HL-60 (cell line): ENCODE data around the gene EBF4.

Experiments
- DNase-seq, 2 experiments: peaks; one replicate each; pipeline ENCODE4 v3.0.0-alpha.2; 2010 to 2020; ENCODE audit warnings: low read depth in 1 of 2, low spot score in 1 of 2
- H3K27ac ChIP-seq: fragments of 250-450 bp; sonication (Bioruptor Pico); replicated peaks from 2 replicates; pipeline ENCODE4 v1.5.1; 2020; ENCODE audit warnings: mild to moderate bottlenecking, moderate library complexity
- H3K27me3 ChIP-seq: fragments of 250-450 bp; sonication (Bioruptor Pico); 2 replicates; pipeline ENCODE4 v1.5.1; 2021; ENCODE audit warnings: mild to moderate bottlenecking, moderate library complexity; ENCODE audit not compliant: insufficient read depth, poor library complexity, severe bottlenecking
- H3K4me3 ChIP-seq: replicated peaks from 2 replicates; pipeline ENCODE4 v1.5.1; 2011; ENCODE audit warnings: mild to moderate bottlenecking, control low read depth, low read length; ENCODE audit not compliant: insufficient read depth
- GABPA ChIP-seq: IDR thresholded peaks from 2 replicates; pipeline ENCODE4 v1.6.1; 2012; ENCODE audit warnings: low read depth
- POLR2AphosphoS5 ChIP-seq: IDR thresholded peaks from 2 replicates; pipeline ENCODE4 v1.6.1; 2012; ENCODE audit warnings: low read depth
- SPI1 ChIP-seq: IDR thresholded peaks from 2 replicates; pipeline ENCODE4 v1.6.1; 2012; ENCODE audit warnings: low read depth, mild to moderate bottlenecking, borderline replicate concordance
- TF ChIP-seq, protein P1 (sequence below): IDR thresholded peaks from 2 replicates; pipeline ENCODE4 v1.6.1; 2012; ENCODE audit warnings: low read depth; ENCODE audit not compliant: insufficient replicate concordance
- TF ChIP-seq, protein P2 (sequence below): IDR thresholded peaks from one replicate; pipeline ENCODE4 v1.5.1; 2011; ENCODE audit warnings: low read length, control low read depth, inconsistent platforms; ENCODE audit not compliant: insufficient read depth

The EBF4 gene

GRCh38 chr20:2654831-2655230, 37.7 kb upstream of the EBF4 start:
- Histone ChIP-seq H3K27me3 (no peaks in the 10 kb centered on the region), H3K4me3 (peak overlapping the region; percentile 83), H3K27ac (no peak overlapping the region)
- TF ChIP-seq, protein P1, sequence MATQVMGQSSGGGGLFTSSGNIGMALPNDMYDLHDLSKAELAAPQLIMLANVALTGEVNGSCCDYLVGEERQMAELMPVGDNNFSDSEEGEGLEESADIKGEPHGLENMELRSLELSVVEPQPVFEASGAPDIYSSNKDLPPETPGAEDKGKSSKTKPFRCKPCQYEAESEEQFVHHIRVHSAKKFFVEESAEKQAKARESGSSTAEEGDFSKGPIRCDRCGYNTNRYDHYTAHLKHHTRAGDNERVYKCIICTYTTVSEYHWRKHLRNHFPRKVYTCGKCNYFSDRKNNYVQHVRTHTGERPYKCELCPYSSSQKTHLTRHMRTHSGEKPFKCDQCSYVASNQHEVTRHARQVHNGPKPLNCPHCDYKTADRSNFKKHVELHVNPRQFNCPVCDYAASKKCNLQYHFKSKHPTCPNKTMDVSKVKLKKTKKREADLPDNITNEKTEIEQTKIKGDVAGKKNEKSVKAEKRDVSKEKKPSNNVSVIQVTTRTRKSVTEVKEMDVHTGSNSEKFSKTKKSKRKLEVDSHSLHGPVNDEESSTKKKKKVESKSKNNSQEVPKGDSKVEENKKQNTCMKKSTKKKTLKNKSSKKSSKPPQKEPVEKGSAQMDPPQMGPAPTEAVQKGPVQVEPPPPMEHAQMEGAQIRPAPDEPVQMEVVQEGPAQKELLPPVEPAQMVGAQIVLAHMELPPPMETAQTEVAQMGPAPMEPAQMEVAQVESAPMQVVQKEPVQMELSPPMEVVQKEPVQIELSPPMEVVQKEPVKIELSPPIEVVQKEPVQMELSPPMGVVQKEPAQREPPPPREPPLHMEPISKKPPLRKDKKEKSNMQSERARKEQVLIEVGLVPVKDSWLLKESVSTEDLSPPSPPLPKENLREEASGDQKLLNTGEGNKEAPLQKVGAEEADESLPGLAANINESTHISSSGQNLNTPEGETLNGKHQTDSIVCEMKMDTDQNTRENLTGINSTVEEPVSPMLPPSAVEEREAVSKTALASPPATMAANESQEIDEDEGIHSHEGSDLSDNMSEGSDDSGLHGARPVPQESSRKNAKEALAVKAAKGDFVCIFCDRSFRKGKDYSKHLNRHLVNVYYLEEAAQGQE, result no peak
- TF ChIP-seq POLR2AphosphoS5, result 0 out of 2 replicates have a peak, but pooled peaks have one; percentile 15
- no peak for TF ChIP-seq SPI1
- no peak for DNase-seq

GRCh38 chr20:2655331-2656116, 37.1 kb upstream of the EBF4 start:
- peak; percentile 44; the same call in 1 of the 2 replicates for TF ChIP-seq POLR2AphosphoS5
- TF ChIP-seq, protein P1, result no peak
- no peaks in the 10 kb centered on the region for H3K27me3 ChIP-seq
- no peak overlapping the region for H3K4me3 ChIP-seq
- H3K27ac ChIP-seq, result no peak overlapping the region
- DNase-seq, result peak in 1 of 2 experiments; percentile 71

GRCh38 chr20:2656471-2657117, 36.0 kb upstream of the EBF4 start:
- no peak overlapping the region for H3K27ac ChIP-seq

DNA sequence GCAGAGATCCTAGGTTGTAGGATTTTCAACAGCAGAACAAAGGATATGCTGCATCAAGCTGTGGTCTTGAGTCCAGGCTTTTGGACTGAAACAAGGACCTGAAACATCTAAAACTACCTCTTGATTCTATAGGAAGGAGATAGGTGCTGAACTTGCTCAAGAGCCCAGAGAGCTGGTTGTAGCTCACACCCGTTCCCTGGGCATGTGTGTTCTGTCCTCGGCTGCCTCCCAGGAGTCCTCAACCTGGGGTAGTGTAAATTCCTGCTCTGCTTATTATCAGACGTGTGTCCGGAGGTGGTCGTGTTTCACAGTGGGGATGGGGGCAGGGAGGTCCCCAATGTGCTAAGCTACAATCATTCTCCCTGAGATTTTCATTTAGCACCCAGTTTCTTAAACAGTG, 35.3 kb upstream of the EBF4 start:
- no peak for TF ChIP-seq GABPA
- 0 out of 2 replicates have a peak, but pooled peaks have one; percentile 38 for TF ChIP-seq POLR2AphosphoS5
- DNase-seq, result no peak
- Histone ChIP-seq H3K27me3 (no peaks in the 10 kb centered on the region), H3K4me3 (no peak overlapping the region), H3K27ac (no peak overlapping the region)

More at GRCh38 chr20:2656471-2657117, 36.0 kb upstream of the EBF4 start:
- Histone ChIP-seq H3K27me3 (no peaks in the 10 kb centered on the region), H3K4me3 (no peak overlapping the region)
- peak; percentile 15; the same call in 1 of the 2 replicates for TF ChIP-seq POLR2AphosphoS5
- TF ChIP-seq, protein P2, sequence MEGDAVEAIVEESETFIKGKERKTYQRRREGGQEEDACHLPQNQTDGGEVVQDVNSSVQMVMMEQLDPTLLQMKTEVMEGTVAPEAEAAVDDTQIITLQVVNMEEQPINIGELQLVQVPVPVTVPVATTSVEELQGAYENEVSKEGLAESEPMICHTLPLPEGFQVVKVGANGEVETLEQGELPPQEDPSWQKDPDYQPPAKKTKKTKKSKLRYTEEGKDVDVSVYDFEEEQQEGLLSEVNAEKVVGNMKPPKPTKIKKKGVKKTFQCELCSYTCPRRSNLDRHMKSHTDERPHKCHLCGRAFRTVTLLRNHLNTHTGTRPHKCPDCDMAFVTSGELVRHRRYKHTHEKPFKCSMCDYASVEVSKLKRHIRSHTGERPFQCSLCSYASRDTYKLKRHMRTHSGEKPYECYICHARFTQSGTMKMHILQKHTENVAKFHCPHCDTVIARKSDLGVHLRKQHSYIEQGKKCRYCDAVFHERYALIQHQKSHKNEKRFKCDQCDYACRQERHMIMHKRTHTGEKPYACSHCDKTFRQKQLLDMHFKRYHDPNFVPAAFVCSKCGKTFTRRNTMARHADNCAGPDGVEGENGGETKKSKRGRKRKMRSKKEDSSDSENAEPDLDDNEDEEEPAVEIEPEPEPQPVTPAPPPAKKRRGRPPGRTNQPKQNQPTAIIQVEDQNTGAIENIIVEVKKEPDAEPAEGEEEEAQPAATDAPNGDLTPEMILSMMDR, result no peak
- peak in 1 of 2 experiments; percentile 63 for DNase-seq

DNA sequence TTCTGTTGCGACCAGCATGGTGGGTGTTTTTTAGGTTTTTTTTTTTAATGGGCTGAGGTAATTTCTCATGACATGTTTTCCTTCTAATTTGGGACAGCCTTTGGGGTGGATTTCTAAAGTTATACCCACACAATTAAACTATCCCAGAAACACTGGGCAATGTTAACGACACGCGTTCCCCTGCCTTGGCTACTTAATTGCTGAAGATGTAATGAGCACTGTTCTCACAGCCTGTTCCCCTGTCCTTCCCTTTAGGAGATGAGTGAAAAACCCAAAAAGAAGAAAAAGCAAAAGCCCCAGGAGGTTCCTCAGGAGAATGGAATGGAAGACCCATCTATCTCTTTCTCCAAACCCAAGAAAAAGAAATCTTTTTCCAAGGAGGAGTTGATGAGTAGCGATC, 34.9 kb upstream of the EBF4 start:
- TF ChIP-seq, protein P1, result no peak
- TF ChIP-seq POLR2AphosphoS5 (no peak), SPI1 (no peak), GABPA (no peak)
- TF ChIP-seq, protein P2, result no peak
- no peaks in the 10 kb centered on the region for H3K27me3 ChIP-seq

More for the DNA sequence above, 34.9 kb upstream of the EBF4 start:
- H3K4me3 ChIP-seq, result no peak overlapping the region
- no peak for DNase-seq
- no peak overlapping the region for H3K27ac ChIP-seq
